HG03039 (cell line): Measurements from ENCODE around the gene UBL7.
"Not testable (repeated sequence)": the region's sequence is repeated elsewhere in the genome, so short reads cannot be mapped to it uniquely, and the experiment has no call there.

Source experiments
- ATAC-seq: cut with Tn5 transposase; IDR thresholded peaks from one replicate; pipeline ENCODE4 v1.9.1; 2021; ENCODE audit warnings: mild to moderate bottlenecking, moderate library complexity; ENCODE audit not compliant: unreplicated experiment

The UBL7 gene, protein sequence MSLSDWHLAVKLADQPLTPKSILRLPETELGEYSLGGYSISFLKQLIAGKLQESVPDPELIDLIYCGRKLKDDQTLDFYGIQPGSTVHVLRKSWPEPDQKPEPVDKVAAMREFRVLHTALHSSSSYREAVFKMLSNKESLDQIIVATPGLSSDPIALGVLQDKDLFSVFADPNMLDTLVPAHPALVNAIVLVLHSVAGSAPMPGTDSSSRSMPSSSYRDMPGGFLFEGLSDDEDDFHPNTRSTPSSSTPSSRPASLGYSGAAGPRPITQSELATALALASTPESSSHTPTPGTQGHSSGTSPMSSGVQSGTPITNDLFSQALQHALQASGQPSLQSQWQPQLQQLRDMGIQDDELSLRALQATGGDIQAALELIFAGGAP

DNA sequence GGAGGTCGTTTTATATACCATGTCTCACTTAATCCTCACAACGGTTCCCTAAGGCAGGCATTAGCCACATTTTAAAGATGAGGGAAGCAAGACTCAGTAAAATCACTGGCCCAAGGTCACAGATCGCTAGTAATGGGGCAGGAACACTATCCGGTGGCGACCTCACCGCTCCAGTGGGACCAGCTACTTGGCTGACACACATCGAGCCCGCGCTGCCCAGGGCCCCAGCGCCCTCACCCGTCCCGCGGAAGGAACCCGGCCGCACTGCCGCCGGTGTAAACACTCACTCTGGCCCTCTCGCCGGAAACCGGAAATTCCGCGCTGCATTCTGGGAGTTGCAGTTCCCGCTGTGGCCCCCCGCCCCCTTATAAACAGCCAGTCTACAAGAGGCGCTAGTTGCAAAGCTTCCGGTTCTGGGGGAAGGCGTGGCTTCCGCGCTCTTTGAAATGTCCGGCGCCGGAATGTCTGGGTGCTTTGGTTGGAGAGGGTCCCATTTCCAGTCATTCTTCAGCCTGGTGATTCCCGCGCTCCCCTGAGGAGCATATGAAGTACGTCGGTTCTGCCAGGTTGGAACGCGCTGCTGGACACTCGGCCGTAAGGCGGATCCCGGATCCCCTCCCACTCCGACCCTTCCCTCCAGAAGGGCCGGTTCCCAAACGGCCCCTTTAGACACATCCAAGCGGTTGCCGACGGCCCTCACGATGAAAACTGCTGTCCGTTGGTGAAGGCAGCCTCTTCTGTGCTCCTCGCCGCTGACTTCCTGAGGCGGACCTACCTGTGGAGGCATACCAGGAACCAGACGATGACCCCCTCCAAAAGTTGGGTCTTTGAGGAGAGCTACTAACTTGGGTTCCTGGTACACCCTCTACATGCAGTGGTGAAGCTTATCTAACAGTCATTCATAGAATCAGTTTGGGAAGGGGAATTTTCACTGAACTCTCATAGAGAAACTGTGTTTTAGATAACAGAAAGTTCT, at the start of gene UBL7:
UBL7 (minus strand) TSS at position 290 of the 976 bp plus-strand sequence. CDS start 2,293 bp downstream, outside the sequence.
- ATAC-seq: peak; percentile 69

DNA sequence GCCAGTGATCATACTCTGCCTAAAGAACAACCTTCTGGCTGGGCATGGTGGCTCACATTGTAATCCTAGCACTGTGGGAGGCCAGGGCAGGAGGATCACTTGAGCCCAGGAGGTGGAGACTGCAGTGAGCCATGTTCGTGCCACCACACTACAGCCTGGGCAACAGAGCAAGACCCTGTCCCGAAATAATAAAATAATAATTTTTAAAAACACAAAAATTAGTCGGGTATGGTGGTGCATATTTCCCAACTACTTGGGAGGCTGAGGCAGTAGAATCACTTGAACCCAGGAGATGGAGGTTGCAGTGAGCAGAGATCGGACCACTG, 45.5 kb upstream of the UBL7 start:
- ATAC-seq: no peak

GRCh38 chr15:74505837-74506514, 45.0 kb upstream of the UBL7 start:
- no peak for ATAC-seq

- ATAC-seq: no peak
Observed at GRCh38 chr15:74504836-74505235, 43.9 kb upstream of the UBL7 start.

- ATAC-seq: no peak
Observed at GRCh38 chr15:74504418-74504817, 43.5 kb upstream of the UBL7 start.

DNA sequence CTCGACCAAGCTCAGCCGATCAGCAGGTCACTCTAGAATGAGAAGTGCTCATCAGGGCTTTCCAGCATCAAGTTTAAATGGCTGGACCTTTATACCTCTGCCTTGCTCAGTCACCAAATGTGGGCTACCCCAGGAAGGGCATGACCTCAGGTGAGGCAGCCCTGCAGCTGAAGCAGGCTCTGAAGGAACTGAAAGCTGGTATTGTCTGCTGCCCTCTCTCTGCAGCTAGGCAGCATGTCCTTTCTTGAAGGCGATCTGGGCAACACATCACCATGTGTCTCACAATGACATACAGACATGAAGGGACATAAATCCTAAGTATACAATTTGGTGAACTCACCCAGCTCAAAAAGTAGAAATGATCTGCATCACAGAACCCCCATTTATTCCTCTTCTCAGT, 41.3 kb upstream of the UBL7 start:
- ATAC-seq: no peak

DNA sequence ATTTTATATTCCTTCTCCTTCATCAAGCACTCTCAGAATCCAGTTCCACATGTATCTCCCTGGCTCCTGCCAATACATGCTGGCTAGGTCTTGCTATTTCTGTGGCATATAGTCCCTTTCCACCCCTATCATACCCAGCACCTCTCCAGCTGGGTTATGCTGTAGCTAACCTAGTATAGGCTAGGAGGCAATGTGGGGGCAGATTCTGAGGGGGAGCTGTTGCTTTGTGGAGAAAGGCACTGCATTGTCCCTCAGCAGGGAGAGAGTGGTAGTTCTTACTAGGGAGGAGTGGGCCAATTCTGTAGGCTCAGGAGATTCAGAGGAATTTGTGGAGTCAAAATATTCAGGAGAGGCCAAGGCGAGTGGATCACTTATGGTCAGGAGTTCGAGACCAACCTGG, 39.4 kb upstream of the UBL7 start:
- ATAC-seq: no peak

- no peak for ATAC-seq
Observed at GRCh38 chr15:74499366-74499765, 38.4 kb upstream of the UBL7 start.

- no peak for ATAC-seq
Observed at GRCh38 chr15:74497584-74497983, 36.6 kb upstream of the UBL7 start.

GRCh38 chr15:74496648-74497047, 35.7 kb upstream of the UBL7 start:
- ATAC-seq: no peak

DNA sequence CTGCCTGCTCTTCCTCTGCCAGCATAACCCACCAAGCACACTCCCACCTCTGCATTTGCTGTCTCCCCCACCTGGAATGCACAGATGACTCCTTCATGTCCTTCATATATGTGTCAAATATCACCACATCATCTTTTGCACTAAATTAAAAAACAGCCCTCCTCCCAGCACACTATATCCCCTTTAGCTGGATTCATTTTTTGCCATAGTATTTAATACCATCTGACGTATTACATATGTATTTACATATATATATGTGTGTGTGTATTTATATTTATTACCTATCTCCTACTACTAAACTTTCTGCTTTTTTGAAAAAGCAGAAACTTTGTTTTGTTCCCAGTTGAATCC, 29.4 kb upstream of the UBL7 start:
- ATAC-seq: no peak

GRCh38 chr15:74489518-74490338, 28.8 kb upstream of the UBL7 start:
- no peak for ATAC-seq

GRCh38 chr15:74488776-74489175, 27.8 kb upstream of the UBL7 start:
- no peak for ATAC-seq

GRCh38 chr15:74482661-74483060, 21.7 kb upstream of the UBL7 start:
- ATAC-seq: no peak

- not testable (repeated sequence) for ATAC-seq
Observed at GRCh38 chr15:74480364-74480763, 19.4 kb upstream of the UBL7 start.

DNA sequence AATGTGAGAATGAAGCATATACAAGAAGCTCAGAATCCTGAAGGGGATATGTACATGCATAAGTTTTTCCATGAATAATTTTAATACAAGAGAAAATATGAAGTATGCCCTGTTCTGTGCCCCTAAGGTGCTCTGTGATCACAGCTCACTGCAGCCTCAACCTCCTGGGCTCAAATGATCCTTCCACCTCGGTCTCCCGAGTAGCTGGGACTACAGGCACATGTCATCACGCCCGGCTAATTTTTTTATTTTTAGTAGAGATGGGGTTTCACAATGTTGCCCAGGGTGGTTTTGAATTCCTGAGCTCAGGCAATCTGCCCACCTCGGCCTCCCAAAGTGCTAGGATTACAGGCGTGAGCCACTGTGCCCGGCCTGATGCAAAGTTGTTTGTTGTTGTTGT, 10.7 kb upstream of the UBL7 start:
- ATAC-seq: not testable (repeated sequence)

DNA sequence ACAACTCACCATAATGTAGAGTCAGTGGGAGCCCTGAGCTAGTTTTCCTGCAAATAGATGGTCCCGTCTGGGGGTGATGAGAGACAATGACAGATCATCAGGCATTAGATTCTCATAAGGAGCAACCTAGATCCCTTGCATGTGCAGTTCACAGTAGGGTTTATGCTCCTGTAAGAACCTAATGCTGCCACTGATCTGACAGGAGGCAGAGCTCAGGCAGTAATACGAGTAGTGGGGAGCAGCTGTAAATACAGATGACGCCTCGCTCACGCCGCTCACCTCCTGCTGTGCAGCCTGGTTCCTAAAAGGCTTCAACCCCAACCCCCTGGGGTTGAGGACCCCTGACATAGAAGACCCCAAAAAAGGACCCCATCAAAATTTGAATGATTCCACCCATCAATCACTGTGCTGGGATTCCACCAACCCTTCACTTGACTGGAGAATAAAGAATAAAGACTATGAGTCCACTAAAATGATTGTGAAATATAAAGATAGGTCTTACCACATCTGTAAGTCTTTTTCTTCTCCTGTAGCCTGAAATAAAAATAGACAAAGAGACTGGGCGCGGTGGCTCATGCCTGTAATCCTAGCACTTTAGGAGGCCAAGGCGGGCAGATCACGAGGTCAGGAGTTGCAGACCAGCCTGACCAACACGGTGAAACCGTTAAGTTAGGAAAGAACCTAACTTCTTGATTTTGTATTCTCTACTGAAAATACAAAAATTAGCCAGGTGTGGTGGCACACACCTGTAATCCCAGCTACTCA, 9.9 kb upstream of the UBL7 start:
- no peak for ATAC-seq

GRCh38 chr15:74468341-74469032, 7.5 kb upstream of the UBL7 start:
- ATAC-seq: no peak

DNA sequence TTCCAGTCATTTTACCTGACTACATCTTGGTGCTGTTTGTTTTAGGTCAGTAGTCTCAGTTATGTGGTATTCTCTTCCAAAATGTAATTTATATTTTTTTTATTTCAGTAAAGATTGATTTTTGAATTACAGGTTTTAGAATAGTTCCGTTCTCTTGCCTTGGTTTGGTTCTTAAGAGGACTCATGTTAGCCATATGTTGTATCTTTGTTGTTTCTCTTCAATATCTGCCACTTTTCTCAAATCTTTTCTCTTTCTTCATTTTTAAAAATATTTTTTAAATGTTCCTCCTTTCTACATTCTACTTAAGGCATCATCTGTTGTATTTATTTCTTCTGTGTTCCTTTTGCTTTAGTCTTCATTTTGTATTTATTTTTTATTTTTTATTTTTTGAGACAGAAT, 5.6 kb upstream of the UBL7 start:
- no peak for ATAC-seq
